Measurements from ENCODE around the gene MTARC2.

- TF ChIP-seq POLR2A (IDR thresholded peaks at IDR 0.05; ENCODE audit: low read depth, low read length) (no peak), POLR2AphosphoS5 (IDR thresholded peaks at IDR 0.05; ENCODE audit: low read depth, low read length) (no peak)
Observed at GRCh38 chr1:220748936-220749335, 814 bp downstream of the MTARC2 start.
